Hematopoietic multipotent progenitor cell treated with erythropoietin and hydrocortisone succinate and interleukin-3 and kit ligand, for 15 days (in vitro differentiated cells): ENCODE data around the gene ADAM12.

Experiments used
- DNase-seq: peaks from one replicate; pipeline ENCODE4 v3.0.0-alpha.2; 2015; ENCODE audit warnings: low spot score

ADAM12 gene

GRCh38 chr10:126137562-126138221, 250.6 kb downstream of the ADAM12 start:
- DNase-seq: no peak

GRCh38 chr10:126135941-126136595, 252.2 kb downstream of the ADAM12 start:
- no peak for DNase-seq

GRCh38 chr10:126135177-126135576, 253.1 kb downstream of the ADAM12 start:
- no peak for DNase-seq

GRCh38 chr10:126133906-126134656, 254.2 kb downstream of the ADAM12 start:
- DNase-seq: no peak

GRCh38 chr10:126133082-126133620, 255.1 kb downstream of the ADAM12 start:
- no peak for DNase-seq

GRCh38 chr10:126131341-126131740, 256.9 kb downstream of the ADAM12 start:
- no peak for DNase-seq

- DNase-seq: no peak
Observed at GRCh38 chr10:126130271-126130710, 258.0 kb downstream of the ADAM12 start.

GRCh38 chr10:126129026-126129425, 259.3 kb downstream of the ADAM12 start:
- DNase-seq: no peak

- DNase-seq: no peak
Observed at GRCh38 chr10:126128581-126128980, 259.7 kb downstream of the ADAM12 start.

GRCh38 chr10:126127481-126128029, 260.7 kb downstream of the ADAM12 start:
- no peak for DNase-seq

GRCh38 chr10:126126866-126127265, 261.4 kb downstream of the ADAM12 start:
- no peak for DNase-seq

GRCh38 chr10:126126023-126126422, 262.3 kb downstream of the ADAM12 start:
- no peak for DNase-seq

- no peak for DNase-seq
Observed at GRCh38 chr10:126124668-126125349, 263.5 kb downstream of the ADAM12 start.

GRCh38 chr10:126124046-126124445, 264.2 kb downstream of the ADAM12 start:
- DNase-seq: no peak

- no peak for DNase-seq
Observed at GRCh38 chr10:126123466-126123865, 264.8 kb downstream of the ADAM12 start.

GRCh38 chr10:126122881-126123280, 265.4 kb downstream of the ADAM12 start:
- no peak for DNase-seq

- no peak for DNase-seq
Observed at GRCh38 chr10:126119599-126119998, 268.7 kb downstream of the ADAM12 start.

GRCh38 chr10:126118476-126118875, 269.8 kb downstream of the ADAM12 start:
- DNase-seq: no peak

GRCh38 chr10:126117196-126117595, 271.1 kb downstream of the ADAM12 start:
- no peak for DNase-seq

GRCh38 chr10:126115886-126116285, 272.4 kb downstream of the ADAM12 start:
- DNase-seq: no peak

- DNase-seq: no peak
Observed at GRCh38 chr10:126114884-126115555, 273.3 kb downstream of the ADAM12 start.
